Fibroblast of lung (primary cell): Measurements from ENCODE around the gene CHD3.

Experiments
- CTCF ChIP-seq, 2 donors: IDR thresholded peaks in 1 of 2; conservative IDR thresholded peaks in 1 of 2; 1 replicate in 1 of 2; 2 replicates in 1 of 2; pipeline ENCODE4 v1.5.1; 2011 to 2012; ENCODE audit warnings: low read length in 2 of 2, control low read depth in 1 of 2, inconsistent platforms in 1 of 2, low read depth in 1 of 2, mild to moderate bottlenecking in 1 of 2
- EZH2 ChIP-seq: IDR thresholded peaks from 2 replicates; pipeline ENCODE4 v1.5.1; 2012; ENCODE audit warnings: low read length, control low read depth, mild to moderate bottlenecking; ENCODE audit errors: missing control alignments

GRCh38 chr17:7922269-7922844, 33.8 kb downstream of the CHD3 start:
- TF ChIP-seq CTCF (conservative IDR thresholded peaks at IDR 0.05 in 1 of 2, IDR thresholded peaks at IDR 0.05 in 1 of 2; ENCODE audit: low read depth in 1 of 2, low read length in 2 of 2) (no peak), EZH2 (no peak)
